Erythroblast (primary cell): ENCODE data around the gene OCLN.
"Not testable (repeated sequence)": the region's sequence is repeated elsewhere in the genome, so short reads cannot be mapped to it uniquely, and the experiment has no call there.

Experiments used
- GATA1 ChIP-seq: IDR thresholded peaks from 2 replicates; pipeline ENCODE4 v1.6.1; 2011; ENCODE audit warnings: low read depth, mild to moderate bottlenecking, control low read depth, low read length, moderate library complexity
- POLR2A ChIP-seq: IDR thresholded peaks from 2 replicates; pipeline ENCODE4 v1.6.1; 2011; ENCODE audit warnings: mild to moderate bottlenecking, low read length

DNA sequence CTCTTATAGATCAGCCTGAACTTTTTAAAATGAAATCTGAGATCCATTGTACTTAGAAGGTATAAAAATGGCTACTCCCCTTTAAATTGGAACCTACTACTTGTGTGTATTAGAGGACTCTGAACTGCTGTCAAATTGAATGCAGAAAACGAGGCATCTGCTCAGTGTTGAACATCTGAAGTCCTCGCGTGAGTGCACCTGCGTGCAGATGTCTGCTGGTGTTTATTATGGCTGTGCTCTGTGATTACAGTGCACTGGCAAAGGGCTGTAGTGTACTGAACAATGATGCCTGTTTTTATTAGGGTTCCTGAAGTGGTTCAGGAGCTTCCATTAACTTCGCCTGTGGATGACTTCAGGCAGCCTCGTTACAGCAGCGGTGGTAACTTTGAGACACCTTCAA, 52.0 kb downstream of the OCLN start:
- TF ChIP-seq POLR2A, GATA1: not testable (repeated sequence)
